K562 (cell line): ENCODE data around the gene ZNF586. TPM values are rescaled to one million over a fixed set of nuclear protein-coding genes. Genes with fewer than 3 reads are reported as not detected.

Source experiments
- ATAC-seq: fragments of 200-7000 bp; cut with Tn5 transposase; 3 replicates; pipeline ENCODE4 v1.9.1; 2020; ENCODE audit warnings: moderate library complexity
- BruUV-seq: library from RNA; stranded (reverse); fragments of 400-500 nt; replicated peaks from 2 replicates; lab custom pipeline; 2021; lab: Mats Ljungman, UMichigan
- CTCF ChIA-PET: fragments of 300-600 bp; formaldehyde crosslinking; extraction: SDS; loops from one replicate; lab custom pipeline; 2021; ENCODE audit warnings: low intra/inter-chr PET ratio; lab: Yijun Ruan, JAX
- POLR2A ChIA-PET: fragments of 300-600, 350-650 bp; sonication (Branson Sonifier 250); formaldehyde crosslinking; extraction: SDS; loops from one replicate; lab custom pipeline; 2021; ENCODE audit warnings: antibody characterized with exemption, inconsistent platforms; lab: Yijun Ruan, JAX
- DNase-seq, 4 experiments: peaks; one replicate each; pipeline versions ENCODE4 v3.0.0 to v3.0.0-alpha.2; 2011 to 2018; ENCODE audit warnings: low spot score in 3 of 4, mixed read lengths in 3 of 4; ENCODE audit errors: extremely low read depth in 1 of 4
- FAIRE-seq: peaks from 2 replicates; lab custom pipeline; 2011; peaks lifted over from hg19 to GRCh38; lab: Jason Lieb, UNC
- H2AFZ ChIP-seq: 2 replicates; pipeline ENCODE4 v1.6.0; 2011; ENCODE audit warnings: low read depth, low read length, control low read depth, inconsistent platforms
- H3K27ac ChIP-seq: fragments of 200-600 bp; 3 replicates; pipeline ENCODE4 v1.8.0; 2011; ENCODE audit warnings: low read depth, mild to moderate bottlenecking, control low read depth, inconsistent platforms, low read length, moderate library complexity, mixed read lengths; ENCODE audit errors: extremely low read depth
- H3K27me3 ChIP-seq, 2 experiments: fragments of 300-600 bp in 1 of 2; 2 replicates in 1 of 2; 3 replicates in 1 of 2; pipeline versions ENCODE4 v1.6.0 to v1.8.0; 2011; ENCODE audit warnings: inconsistent platforms in 2 of 2, low read length in 2 of 2, mild to moderate bottlenecking in 1 of 2, mixed read lengths in 1 of 2, moderate library complexity in 1 of 2; ENCODE audit not compliant: control insufficient read depth in 2 of 2, insufficient read depth in 2 of 2
- H3K36me3 ChIP-seq: fragments of 300-600 bp; 3 replicates; pipeline ENCODE4 v1.8.0; 2011; ENCODE audit warnings: mild to moderate bottlenecking, low read length, inconsistent platforms; ENCODE audit not compliant: control insufficient read depth, insufficient read depth
- H3K4me1 ChIP-seq, 2 experiments: fragments of 200-600 bp in 1 of 2; replicated peaks in 1 of 2; 2 replicates in 1 of 2; 3 replicates in 1 of 2; pipeline versions ENCODE4 v1.5.1 to v1.8.0; 2011; ENCODE audit warnings: inconsistent platforms in 2 of 2, low read length in 2 of 2, mild to moderate bottlenecking in 1 of 2, mixed read lengths in 1 of 2, moderate library complexity in 1 of 2; ENCODE audit not compliant: control insufficient read depth in 2 of 2, insufficient read depth in 2 of 2
- H3K4me2 ChIP-seq: 2 replicates; pipeline ENCODE4 v1.6.1; 2011; ENCODE audit warnings: low read length, control low read depth, inconsistent platforms, mixed read lengths; ENCODE audit not compliant: insufficient read depth
- H3K4me3 ChIP-seq: fragments of 200-600 bp; sonication (generic), shearing (Covaris generic); 2 replicates; pipeline ENCODE4 v1.5.1; 2016; ENCODE audit warnings: control low read depth, inconsistent platforms
- H3K79me2 ChIP-seq: fragments of 200-600 bp; 3 replicates; pipeline ENCODE4 v1.8.0; 2011; ENCODE audit warnings: low read length, inconsistent platforms; ENCODE audit not compliant: control insufficient read depth, insufficient read depth
- H3K9ac ChIP-seq, 2 experiments: 2 replicates each; pipeline versions ENCODE4 v1.6.0 to v1.6.1; 2011; ENCODE audit warnings: low read depth in 2 of 2, low read length in 2 of 2, control low read depth in 1 of 2, inconsistent platforms in 1 of 2, mild to moderate bottlenecking in 1 of 2, mixed read lengths in 1 of 2; ENCODE audit not compliant: insufficient read depth in 1 of 2
- H3K9me1 ChIP-seq: one replicate; pipeline ENCODE4 v1.6.0; 2011; ENCODE audit warnings: inconsistent platforms, mild to moderate bottlenecking, low read length, moderate library complexity; ENCODE audit not compliant: control insufficient read depth, insufficient read depth
- H3K9me3 ChIP-seq: replicated peaks from 2 replicates; pipeline ENCODE4 v1.5.1; 2011; ENCODE audit warnings: low read depth, low read length, inconsistent platforms; ENCODE audit not compliant: control insufficient read depth, insufficient read depth
- H4K20me1 ChIP-seq: replicated peaks from 2 replicates; pipeline ENCODE4 v1.6.1; 2011; ENCODE audit warnings: low read length, inconsistent platforms, mixed read lengths; ENCODE audit not compliant: control insufficient read depth, insufficient read depth
- BACH1 ChIP-seq: fragments of 200-800 bp; sonication (Bioruptor generic); IDR thresholded peaks from 2 replicates; pipeline ENCODE4 v1.6.1; 2016; ENCODE audit warnings: missing genetic modification characterization, missing compliant biosample characterization
- E2F3 ChIP-seq: fragments of 250-450 bp; sonication (Bioruptor Pico); IDR thresholded peaks from 2 replicates; pipeline ENCODE4 v1.4.0; 2020; ENCODE audit warnings: mild to moderate bottlenecking
- HDAC6 ChIP-seq: IDR thresholded peaks from 2 replicates; pipeline ENCODE4 v1.6.1; 2012; ENCODE audit warnings: low read depth, mild to moderate bottlenecking, control low read depth, inconsistent platforms, low read length, moderate library complexity
- POLR2AphosphoS5 ChIP-seq: IDR thresholded peaks from 2 replicates; pipeline ENCODE4 v1.6.1; 2011; ENCODE audit warnings: mild to moderate bottlenecking, low read depth, low read length, moderate library complexity; ENCODE audit not compliant: control insufficient read depth, insufficient read depth
- STAG1 ChIP-seq: sonication (generic); formaldehyde crosslinking; IDR thresholded peaks from 2 replicates; pipeline ENCODE4 v1.5.0; 2020; ENCODE audit warnings: missing genetic modification reagents, borderline replicate concordance
- ZNF41 ChIP-seq: fragments of 250-450 bp; sonication (Bioruptor Pico); conservative IDR thresholded peaks from 2 replicates; pipeline ENCODE4 v1.4.0; 2020; ENCODE audit warnings: mild to moderate bottlenecking
- ZNF444 ChIP-seq: fragments of 250-450 bp; sonication (Bioruptor Pico); IDR thresholded peaks from 2 replicates; pipeline ENCODE4 v1.4.0; 2020; ENCODE audit warnings: mild to moderate bottlenecking, moderate library complexity
- ZNF778 ChIP-seq: fragments of 450-650 bp; formaldehyde crosslinking; IDR thresholded peaks from 2 replicates; pipeline ENCODE4 v1.4.0; 2020; ENCODE audit warnings: mild to moderate bottlenecking, moderate library complexity
- ZNF830 ChIP-seq: fragments of 250-450 bp; sonication (Bioruptor Pico); IDR thresholded peaks from 2 replicates; pipeline ENCODE4 v1.5.0; 2021; ENCODE audit warnings: mild to moderate bottlenecking
- WGBS: fragments of 100-300 bp; shearing (Covaris generic); methylation state at CpG from one replicate; pipeline ENCODE4 v1.1.6; 2016; ENCODE audit warnings: low coverage, mixed read lengths; ENCODE audit not compliant: insufficient coverage; ENCODE audit errors: missing lambda C conversion rate; 5-methylcytosine and 5-hydroxymethylcytosine counted together
- in situ Hi-C: fragments of 300-500 bp; cut with MboI; formaldehyde crosslinking; loops from 4 replicates; pipeline ENCODE4 v1.15.0; 2018; ENCODE audit warnings: inconsistent platforms, mixed read lengths
- intact Hi-C: fragments of 100-400 bp; cut with micrococcal nuclease; formaldehyde crosslinking; loops from 2 replicates; pipeline ENCODE4 v1.14.2; 2022
- polyA plus RNA-seq, 8 experiments: library from polyadenylated mRNA; depleted of rRNA in 4 of 8; stranded (reverse) in 5 of 8; unstranded in 3 of 8; fragments of >200 nt; fragmentation: Nextera tagmentation in 2 of 8; fragmentation: Illumina TruSeq in 1 of 8; extraction: Ambion mirVana in 2 of 8; extraction: Trizol in 1 of 8; gene quantifications; 2 replicates each; pipeline versions ENCODE4 v1.2.1 to v1.2.3, GENCODE V29; 2011 to 2014; ENCODE audit warnings: inconsistent platforms in 1 of 8, missing spikeins in 1 of 8
- total RNA-seq, 7 experiments: library from RNA; depleted of rRNA in 6 of 7; stranded (reverse); fragments of >200 nt in 6 of 7; fragmentation: Illumina TruSeq in 2 of 7; extraction: Trizol in 2 of 7; gene quantifications; 2 replicates each; pipeline versions ENCODE4 v1.2.1 to v1.2.3, GENCODE V29; 2011 to 2021; ENCODE audit warnings: low replicate concordance in 1 of 7
- TF ChIP-seq, protein P1 (sequence below): fragments of 250-450 bp; sonication (Bioruptor Pico); IDR thresholded peaks from 2 replicates; pipeline ENCODE4 v1.5.0; 2022; ENCODE audit warnings: mild to moderate bottlenecking
- TF ChIP-seq, protein P2 (sequence below): sonication (generic); formaldehyde crosslinking; IDR thresholded peaks from 2 replicates; pipeline ENCODE4 v1.8.0; 2022; ENCODE audit warnings: mild to moderate bottlenecking, low read depth, missing genetic modification reagents

ZNF586 gene
- total and polyA plus RNA-seq, 9 of the 15 experiments (the other 6 are each of a cell fraction or from before 2014, with no cell fraction given), result 2.5 to 12.6 (median 8.4) TPM

DNA sequence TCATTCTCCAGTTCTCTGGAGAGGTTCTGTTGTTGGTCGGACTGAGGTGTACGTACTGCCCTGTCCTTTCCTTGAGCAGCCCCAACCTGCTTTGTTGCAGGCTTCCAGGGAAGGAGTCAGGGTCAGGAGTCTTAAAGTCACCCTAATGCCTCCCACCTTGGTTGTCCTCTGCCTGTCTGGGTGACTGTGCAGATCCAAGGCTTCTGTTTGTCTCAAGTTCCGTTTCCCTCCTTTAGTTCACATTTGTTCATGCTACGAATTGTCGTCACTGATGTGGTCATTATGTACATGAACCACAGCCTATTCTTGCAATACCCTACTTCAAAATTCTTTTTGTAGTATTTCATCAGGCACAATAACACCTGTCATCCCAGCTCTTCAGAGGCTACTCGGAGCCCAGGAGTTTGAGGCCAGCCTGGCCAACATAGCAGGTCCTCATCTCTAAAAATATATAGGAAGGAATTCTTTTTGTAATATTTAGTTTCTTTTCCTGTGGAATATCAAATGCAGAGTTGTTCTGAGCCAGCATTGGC lies 7.4 kb downstream of the ZNF586 start:
- H3K9ac ChIP-seq, result no peak overlapping the region
- no peak overlapping the region for H2AFZ ChIP-seq
- POLR2A ChIA-PET, result no interaction called here
- no peak overlapping the region for H3K4me2 ChIP-seq
- ATAC-seq (no peak), FAIRE-seq (no peak), DNase-seq (no peak)
- H3K4me1 ChIP-seq, result no peaks in the 10 kb centered on the region
- WGBS, result 100% methylated on average over 6 of the region's 6 CpGs
- CTCF ChIA-PET, result no interaction called here
- peaks cover 54% of the 10 kb centered on the region for H3K79me2 ChIP-seq
- no TSS peak for BruUV-seq
- no peak overlapping the region for H3K27ac ChIP-seq
- H3K27me3 ChIP-seq, result no peaks in the 10 kb centered on the region
- H3K4me3 ChIP-seq, result no peak overlapping the region
- peaks cover 41% of the 10 kb centered on the region for H3K9me3 ChIP-seq
- no peak for TF ChIP-seq POLR2AphosphoS5
- TF ChIP-seq ZNF41 (CRISPR knock-in tag), result no peak
- TF ChIP-seq ZNF830, result no peak
- no peak for TF ChIP-seq E2F3 (CRISPR knock-in tag)
- no peak for TF ChIP-seq STAG1
- TF ChIP-seq, protein P1, sequence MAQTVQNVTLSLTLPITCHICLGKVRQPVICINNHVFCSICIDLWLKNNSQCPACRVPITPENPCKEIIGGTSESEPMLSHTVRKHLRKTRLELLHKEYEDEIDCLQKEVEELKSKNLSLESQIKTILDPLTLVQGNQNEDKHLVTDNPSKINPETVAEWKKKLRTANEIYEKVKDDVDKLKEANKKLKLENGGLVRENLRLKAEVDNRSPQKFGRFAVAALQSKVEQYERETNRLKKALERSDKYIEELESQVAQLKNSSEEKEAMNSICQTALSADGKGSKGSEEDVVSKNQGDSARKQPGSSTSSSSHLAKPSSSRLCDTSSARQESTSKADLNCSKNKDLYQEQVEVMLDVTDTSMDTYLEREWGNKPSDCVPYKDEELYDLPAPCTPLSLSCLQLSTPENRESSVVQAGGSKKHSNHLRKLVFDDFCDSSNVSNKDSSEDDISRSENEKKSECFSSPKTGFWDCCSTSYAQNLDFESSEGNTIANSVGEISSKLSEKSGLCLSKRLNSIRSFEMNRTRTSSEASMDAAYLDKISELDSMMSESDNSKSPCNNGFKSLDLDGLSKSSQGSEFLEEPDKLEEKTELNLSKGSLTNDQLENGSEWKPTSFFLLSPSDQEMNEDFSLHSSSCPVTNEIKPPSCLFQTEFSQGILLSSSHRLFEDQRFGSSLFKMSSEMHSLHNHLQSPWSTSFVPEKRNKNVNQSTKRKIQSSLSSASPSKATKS, result no peak
- no peak for TF ChIP-seq ZNF444 (CRISPR knock-in tag)
- no peak for TF ChIP-seq HDAC6
- TF ChIP-seq, protein P2, sequence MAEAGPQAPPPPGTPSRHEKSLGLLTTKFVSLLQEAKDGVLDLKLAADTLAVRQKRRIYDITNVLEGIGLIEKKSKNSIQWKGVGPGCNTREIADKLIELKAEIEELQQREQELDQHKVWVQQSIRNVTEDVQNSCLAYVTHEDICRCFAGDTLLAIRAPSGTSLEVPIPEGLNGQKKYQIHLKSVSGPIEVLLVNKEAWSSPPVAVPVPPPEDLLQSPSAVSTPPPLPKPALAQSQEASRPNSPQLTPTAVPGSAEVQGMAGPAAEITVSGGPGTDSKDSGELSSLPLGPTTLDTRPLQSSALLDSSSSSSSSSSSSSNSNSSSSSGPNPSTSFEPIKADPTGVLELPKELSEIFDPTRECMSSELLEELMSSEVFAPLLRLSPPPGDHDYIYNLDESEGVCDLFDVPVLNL (CRISPR knock-in tag), result no peak
- TF ChIP-seq ZNF778 (CRISPR knock-in tag), result no peak
- no peak for TF ChIP-seq BACH1
- no peaks in the 10 kb centered on the region for H4K20me1 ChIP-seq
- intact Hi-C loops, result no loop called here
- H3K9me1 ChIP-seq, result no peaks in the 10 kb centered on the region
- peaks cover 81% of the 10 kb centered on the region for H3K36me3 ChIP-seq
- in situ Hi-C loops, result no loop called here
